Ectodermal cell (in vitro differentiated cells): ENCODE measurements around the gene WFDC2.

Experiments
- H3K27ac ChIP-seq: 2 replicates; pipeline ENCODE4 v1.7.0; 2013; ENCODE audit warnings: mild to moderate bottlenecking, low read depth, low read length; ENCODE audit not compliant: insufficient read depth, poor library complexity, severe bottlenecking
- H3K27me3 ChIP-seq: 2 replicates; pipeline ENCODE4 v1.7.0; 2013; ENCODE audit warnings: mild to moderate bottlenecking, low read length; ENCODE audit not compliant: insufficient read depth, control insufficient read depth, poor library complexity, severe bottlenecking
- H3K36me3 ChIP-seq: one replicate; pipeline ENCODE4 v1.7.0; 2013; ENCODE audit warnings: low read length; ENCODE audit not compliant: control insufficient read depth, insufficient read depth
- H3K4me1 ChIP-seq: one replicate; pipeline ENCODE4 v1.7.0; 2013; ENCODE audit warnings: low read length; ENCODE audit not compliant: control insufficient read depth, insufficient read depth
- H3K4me3 ChIP-seq: 2 replicates; pipeline ENCODE4 v1.7.0; 2013; ENCODE audit warnings: low read depth, low read length, control low read depth; ENCODE audit not compliant: insufficient read depth
- H3K9me3 ChIP-seq: 2 replicates; pipeline ENCODE4 v1.7.0; 2013; ENCODE audit warnings: mild to moderate bottlenecking, low read length, moderate library complexity; ENCODE audit not compliant: control insufficient read depth
- WGBS, 2 experiments: methylation state at CpG; one replicate each; pipeline ENCODE4 v1.1.7; 2013; ENCODE audit warnings: missing lambda C conversion rate in 2 of 2; 5-methylcytosine and 5-hydroxymethylcytosine counted together

The WFDC2 gene

GRCh38 chr20:45450097-45450818, 19.3 kb upstream of the WFDC2 start:
- Histone ChIP-seq H3K4me1 (no peaks in the 10 kb centered on the region), H3K36me3 (no peaks in the 10 kb centered on the region), H3K4me3 (no peak overlapping the region), H3K9me3 (no peaks in the 10 kb centered on the region), H3K27ac (no peak overlapping the region), H3K27me3 (no peaks in the 10 kb centered on the region)
- WGBS, 2 experiments, result 75 to 76% methylated on average over 5 of the region's 5 CpGs

GRCh38 chr20:45452238-45452637, 17.3 kb upstream of the WFDC2 start:
- Histone ChIP-seq H3K36me3 (no peaks in the 10 kb centered on the region), H3K4me1 (no peaks in the 10 kb centered on the region), H3K27me3 (no peaks in the 10 kb centered on the region), H3K4me3 (no peak overlapping the region), H3K27ac (no peak overlapping the region), H3K9me3 (no peaks in the 10 kb centered on the region)
- WGBS, 2 experiments, result 73 to 74% methylated on average over 4 of the region's 4 CpGs

GRCh38 chr20:45452772-45453691, 16.5 kb upstream of the WFDC2 start:
- H3K4me1 ChIP-seq, result no peaks in the 10 kb centered on the region
- H3K36me3 ChIP-seq, result no peaks in the 10 kb centered on the region
- no peak overlapping the region for H3K4me3 ChIP-seq
- H3K9me3 ChIP-seq, result no peaks in the 10 kb centered on the region
- H3K27ac ChIP-seq, result no peak overlapping the region
- no peaks in the 10 kb centered on the region for H3K27me3 ChIP-seq
- 71 to 81% methylated on average over 4 of the region's 4 CpGs for WGBS, 2 experiments

- Histone ChIP-seq H3K27me3 (no peaks in the 10 kb centered on the region), H3K4me3 (no peak overlapping the region), H3K9me3 (no peaks in the 10 kb centered on the region), H3K27ac (no peak overlapping the region), H3K36me3 (no peaks in the 10 kb centered on the region), H3K4me1 (no peaks in the 10 kb centered on the region)
- 13% methylated on average over 6 of the region's 6 CpGs for WGBS, 2 experiments
Measured at GRCh38 chr20:45456632-45457031, 12.9 kb upstream of the WFDC2 start.

- Histone ChIP-seq H3K4me3 (no peak overlapping the region), H3K36me3 (no peaks in the 10 kb centered on the region), H3K27me3 (no peaks in the 10 kb centered on the region), H3K4me1 (no peaks in the 10 kb centered on the region), H3K9me3 (no peaks in the 10 kb centered on the region), H3K27ac (no peak overlapping the region)
- 95 to 96% methylated on average over 3 to 4 of the region's 5 CpGs for WGBS, 2 experiments
Measured at GRCh38 chr20:45459606-45460005, 9.9 kb upstream of the WFDC2 start.

GRCh38 chr20:45461225-45461624, 8.3 kb upstream of the WFDC2 start:
- no peaks in the 10 kb centered on the region for H3K4me1 ChIP-seq
- H3K27me3 ChIP-seq, result no peaks in the 10 kb centered on the region
- no peak overlapping the region for H3K27ac ChIP-seq
- no peaks in the 10 kb centered on the region for H3K9me3 ChIP-seq
- no peaks in the 10 kb centered on the region for H3K36me3 ChIP-seq
- H3K4me3 ChIP-seq, result no peak overlapping the region
- 90 to 92% methylated on average over 1 of the region's 1 CpG for WGBS, 2 experiments

GRCh38 chr20:45462711-45463509, 6.6 kb upstream of the WFDC2 start:
- no peaks in the 10 kb centered on the region for H3K27me3 ChIP-seq
- H3K4me3 ChIP-seq, result no peak overlapping the region
- H3K9me3 ChIP-seq, result no peaks in the 10 kb centered on the region
- no peak overlapping the region for H3K27ac ChIP-seq
- no peaks in the 10 kb centered on the region for H3K36me3 ChIP-seq
- H3K4me1 ChIP-seq, result no peaks in the 10 kb centered on the region
- WGBS, 2 experiments, result 92 to 94% methylated on average over 6 of the region's 6 CpGs

GRCh38 chr20:45463709-45464108, 5.8 kb upstream of the WFDC2 start:
- no peaks in the 10 kb centered on the region for H3K4me1 ChIP-seq
- H3K36me3 ChIP-seq, result no peaks in the 10 kb centered on the region
- WGBS, 2 experiments, result 94 to 95% methylated on average over 3 of the region's 4 CpGs
- H3K27ac ChIP-seq, result no peak overlapping the region
- no peaks in the 10 kb centered on the region for H3K9me3 ChIP-seq
- peaks cover 6% of the 10 kb centered on the region for H3K27me3 ChIP-seq
- H3K4me3 ChIP-seq, result no peak overlapping the region

- H3K27me3 ChIP-seq, result peaks cover 25% of the 10 kb centered on the region
- H3K27ac ChIP-seq, result no peak overlapping the region
- no peak overlapping the region for H3K4me3 ChIP-seq
- H3K4me1 ChIP-seq, result no peaks in the 10 kb centered on the region
- 59 to 100% methylated on average over 1 of the region's 1 CpG for WGBS, 2 experiments
- no peaks in the 10 kb centered on the region for H3K9me3 ChIP-seq
- H3K36me3 ChIP-seq, result no peaks in the 10 kb centered on the region
Measured at GRCh38 chr20:45465491-45466266, 3.9 kb upstream of the WFDC2 start.
